Astrocyte (in vitro differentiated cells and primary cell): ENCODE results near the gene HHIPL2.

Experiments used
- EZH2 ChIP-seq: IDR thresholded peaks from 2 replicates; pipeline ENCODE4 v1.6.1; 2012; ENCODE audit warnings: mild to moderate bottlenecking, low read length, inconsistent platforms; ENCODE audit not compliant: insufficient read depth
- TF ChIP-seq, protein P1 (sequence below): IDR thresholded peaks from 2 replicates; pipeline ENCODE4 v1.5.1; 2011; ENCODE audit warnings: low read depth, mild to moderate bottlenecking, inconsistent platforms, low read length, moderate library complexity; ENCODE audit not compliant: insufficient read depth

DNA sequence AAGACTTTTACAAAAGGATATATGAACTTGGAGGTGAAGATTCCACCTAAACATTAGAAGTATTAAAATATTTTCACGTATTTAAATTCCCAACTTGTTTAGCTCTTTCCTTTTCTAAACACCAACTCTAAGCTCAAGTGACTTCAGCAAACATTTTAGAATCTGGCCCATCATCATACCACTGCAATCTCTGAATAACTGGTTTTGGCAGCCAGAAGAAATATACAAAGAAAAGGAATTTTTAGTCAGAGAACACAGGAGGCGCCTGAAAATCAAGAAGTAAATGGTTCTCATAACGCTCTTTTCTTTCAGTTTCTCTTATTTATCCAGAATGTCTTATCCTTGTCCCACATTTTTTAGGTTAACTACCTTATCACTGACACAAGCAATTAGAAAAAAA is 31.4 kb upstream of the HHIPL2 start:
- TF ChIP-seq, protein P1, sequence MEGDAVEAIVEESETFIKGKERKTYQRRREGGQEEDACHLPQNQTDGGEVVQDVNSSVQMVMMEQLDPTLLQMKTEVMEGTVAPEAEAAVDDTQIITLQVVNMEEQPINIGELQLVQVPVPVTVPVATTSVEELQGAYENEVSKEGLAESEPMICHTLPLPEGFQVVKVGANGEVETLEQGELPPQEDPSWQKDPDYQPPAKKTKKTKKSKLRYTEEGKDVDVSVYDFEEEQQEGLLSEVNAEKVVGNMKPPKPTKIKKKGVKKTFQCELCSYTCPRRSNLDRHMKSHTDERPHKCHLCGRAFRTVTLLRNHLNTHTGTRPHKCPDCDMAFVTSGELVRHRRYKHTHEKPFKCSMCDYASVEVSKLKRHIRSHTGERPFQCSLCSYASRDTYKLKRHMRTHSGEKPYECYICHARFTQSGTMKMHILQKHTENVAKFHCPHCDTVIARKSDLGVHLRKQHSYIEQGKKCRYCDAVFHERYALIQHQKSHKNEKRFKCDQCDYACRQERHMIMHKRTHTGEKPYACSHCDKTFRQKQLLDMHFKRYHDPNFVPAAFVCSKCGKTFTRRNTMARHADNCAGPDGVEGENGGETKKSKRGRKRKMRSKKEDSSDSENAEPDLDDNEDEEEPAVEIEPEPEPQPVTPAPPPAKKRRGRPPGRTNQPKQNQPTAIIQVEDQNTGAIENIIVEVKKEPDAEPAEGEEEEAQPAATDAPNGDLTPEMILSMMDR, result no peak
- no peak for TF ChIP-seq EZH2
